ENCODE measurements around the gene ITCH. TPM values are rescaled to one million over a fixed set of nuclear protein-coding genes. Genes with fewer than 3 reads are reported as not detected.
"Not testable (repeated sequence)": the region's sequence is repeated elsewhere in the genome, so short reads cannot be mapped to it uniquely, and the experiment has no call there.

The ITCH gene
- total RNA-seq, 2 donors from 2014 or later = 22.4 to 24.4 TPM

- no peak overlapping the region for H3K4me3 ChIP-seq
- no peaks in the 10 kb centered on the region for H3K27me3 ChIP-seq
- intact Hi-C loops (cut with DNase I) = no loop called here
- ATAC-seq (no peak), DNase-seq (no peak)
- no peaks in the 10 kb centered on the region for H3K36me3 ChIP-seq (replicated peaks in 1 of 2; ENCODE audit: insufficient read depth in 1 of 2, low read depth in 2 of 2)
- H3K9me3 ChIP-seq = no peaks in the 10 kb centered on the region
- WGBS, 2 donors = 64 to 77% methylated on average over 5 of the region's 5 CpGs
- TF ChIP-seq CTCF (IDR thresholded peaks at IDR 0.05) (no peak), POLR2A (IDR thresholded peaks at IDR 0.05) (no peak)
- no peak overlapping the region for H3K27ac ChIP-seq
- no peaks in the 10 kb centered on the region for H3K4me1 ChIP-seq
These were observed 18.8 kb upstream of the ITCH start for GRCh38 chr20:34344238-34344637.

GRCh38 chr20:34345402-34345736 lies 17.7 kb upstream of the ITCH start:
- no peak overlapping the region for H3K27ac ChIP-seq
- TF ChIP-seq CTCF (IDR thresholded peaks at IDR 0.05) (no peak), POLR2A (IDR thresholded peaks at IDR 0.05) (no peak)
- no peaks in the 10 kb centered on the region for H3K9me3 ChIP-seq
- no peaks in the 10 kb centered on the region for H3K27me3 ChIP-seq
- ATAC-seq = no peak
- H3K4me3 ChIP-seq = no peak overlapping the region
- intact Hi-C loops (cut with DNase I) = no loop called here
- no peak for DNase-seq
- WGBS, 2 donors = 93 to 95% methylated on average over 5 to 6 of the region's 6 CpGs
- no peaks in the 10 kb centered on the region for H3K36me3 ChIP-seq (replicated peaks in 1 of 2; ENCODE audit: insufficient read depth in 1 of 2, low read depth in 2 of 2)
- H3K4me1 ChIP-seq = no peaks in the 10 kb centered on the region

- intact Hi-C loops (cut with DNase I); H3K9me3 ChIP-seq; H3K4me3 ChIP-seq; ATAC-seq; H3K27ac ChIP-seq; DNase-seq; H3K36me3 ChIP-seq (replicated peaks in 1 of 2; ENCODE audit: insufficient read depth in 1 of 2, low read depth in 2 of 2); H3K4me1 ChIP-seq; H3K27me3 ChIP-seq: not testable (repeated sequence)
- 85 to 88% methylated on average over 9 to 10 of the region's 10 CpGs for WGBS, 2 donors
These were observed 17.1 kb upstream of the ITCH start for GRCh38 chr20:34345839-34346532.

GRCh38 chr20:34346533-34346865 lies 16.6 kb upstream of the ITCH start:
- intact Hi-C loops (cut with DNase I); H3K27me3 ChIP-seq; H3K27ac ChIP-seq; H3K4me1 ChIP-seq; DNase-seq; ATAC-seq; H3K36me3 ChIP-seq (replicated peaks in 1 of 2; ENCODE audit: insufficient read depth in 1 of 2, low read depth in 2 of 2); H3K9me3 ChIP-seq; H3K4me3 ChIP-seq: not testable (repeated sequence)
- 87 to 89% methylated on average over 9 of the region's 9 CpGs for WGBS, 2 donors

- no peaks in the 10 kb centered on the region for H3K27me3 ChIP-seq
- H3K4me3 ChIP-seq = no peak overlapping the region
- H3K4me1 ChIP-seq = no peaks in the 10 kb centered on the region
- TF ChIP-seq CTCF (IDR thresholded peaks at IDR 0.05) (no peak), POLR2A (IDR thresholded peaks at IDR 0.05) (no peak)
- no peak for ATAC-seq
- H3K9me3 ChIP-seq = no peaks in the 10 kb centered on the region
- no peaks in the 10 kb centered on the region for H3K36me3 ChIP-seq (replicated peaks in 1 of 2; ENCODE audit: insufficient read depth in 1 of 2, low read depth in 2 of 2)
- DNase-seq = no peak
- WGBS, 2 donors = 87 to 92% methylated on average over 4 of the region's 4 CpGs
- intact Hi-C loops (cut with DNase I) = no loop called here
- no peak overlapping the region for H3K27ac ChIP-seq
These were observed 15.5 kb upstream of the ITCH start for GRCh38 chr20:34347571-34347970.

- 45 to 62% methylated on average over 3 of the region's 3 CpGs for WGBS, 2 donors
- no peaks in the 10 kb centered on the region for H3K27me3 ChIP-seq
- H3K4me3 ChIP-seq = no peak overlapping the region
- H3K36me3 ChIP-seq (replicated peaks in 1 of 2; ENCODE audit: insufficient read depth in 1 of 2, low read depth in 2 of 2) = no peaks in the 10 kb centered on the region
- no peaks in the 10 kb centered on the region for H3K4me1 ChIP-seq
- ATAC-seq (no peak), DNase-seq (no peak)
- intact Hi-C loops (cut with DNase I) = no loop called here
- H3K9me3 ChIP-seq = no peaks in the 10 kb centered on the region
- no peak for TF ChIP-seq CTCF (IDR thresholded peaks at IDR 0.05)
- TF ChIP-seq POLR2A (IDR thresholded peaks at IDR 0.05) = no peak
- H3K27ac ChIP-seq = no peak overlapping the region
These were observed 13.0 kb upstream of the ITCH start for GRCh38 chr20:34350095-34350494.

- H3K4me3 ChIP-seq; H3K27ac ChIP-seq; H3K9me3 ChIP-seq; H3K27me3 ChIP-seq; intact Hi-C loops (cut with DNase I); H3K4me1 ChIP-seq; DNase-seq; ATAC-seq; H3K36me3 ChIP-seq (replicated peaks in 1 of 2; ENCODE audit: insufficient read depth in 1 of 2, low read depth in 2 of 2): not testable (repeated sequence)
- WGBS, 2 donors = 92% methylated on average over 6 of the region's 6 CpGs
These were observed 9.6 kb upstream of the ITCH start for GRCh38 chr20:34353467-34353866.

All from body of pancreas (tissue), 4 donors.